Measurements from ENCODE around the gene CD82.
A peak's percentile ranks its signal among the peaks of the same experiment; 100 is the strongest.

CD82 gene

DNA sequence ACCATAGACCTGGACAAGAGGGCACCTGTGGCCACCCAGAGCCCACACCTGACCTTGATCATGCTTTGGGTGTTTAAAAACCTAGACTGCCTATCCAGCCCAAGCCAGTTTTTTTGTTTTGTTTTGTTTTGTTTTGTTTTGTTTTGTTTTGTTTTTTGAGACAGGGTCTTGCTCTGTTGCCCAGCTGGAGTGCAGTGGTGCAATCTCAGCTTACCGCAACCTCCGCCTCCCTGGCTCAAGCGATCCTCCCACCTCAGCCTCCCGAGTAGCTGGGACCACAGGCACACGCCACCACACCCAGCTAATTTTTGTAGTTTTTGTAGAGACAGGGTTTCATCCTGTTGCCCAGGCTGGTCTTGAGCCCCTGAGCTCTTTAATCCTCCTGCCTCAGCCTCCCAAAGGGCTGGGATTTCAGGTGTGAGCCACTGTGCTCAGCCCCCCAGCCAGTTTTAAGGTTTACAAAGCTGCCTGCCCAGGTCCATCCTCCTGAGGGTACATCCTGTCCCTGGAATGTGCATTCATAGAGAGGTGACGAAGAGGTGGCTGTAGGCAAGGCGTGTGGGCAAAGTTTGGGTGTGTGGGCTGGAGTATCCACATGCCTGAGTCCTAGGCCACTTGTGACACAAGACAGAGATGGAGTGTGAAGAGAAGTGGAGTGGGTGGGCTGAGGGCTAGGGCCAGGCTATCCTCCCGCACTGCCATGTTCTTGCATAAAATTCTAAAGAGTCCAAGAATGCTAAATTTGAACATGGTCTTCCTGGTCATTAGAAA is 3.3 kb upstream of the CD82 start:
- DNase-seq = no peak

DNA sequence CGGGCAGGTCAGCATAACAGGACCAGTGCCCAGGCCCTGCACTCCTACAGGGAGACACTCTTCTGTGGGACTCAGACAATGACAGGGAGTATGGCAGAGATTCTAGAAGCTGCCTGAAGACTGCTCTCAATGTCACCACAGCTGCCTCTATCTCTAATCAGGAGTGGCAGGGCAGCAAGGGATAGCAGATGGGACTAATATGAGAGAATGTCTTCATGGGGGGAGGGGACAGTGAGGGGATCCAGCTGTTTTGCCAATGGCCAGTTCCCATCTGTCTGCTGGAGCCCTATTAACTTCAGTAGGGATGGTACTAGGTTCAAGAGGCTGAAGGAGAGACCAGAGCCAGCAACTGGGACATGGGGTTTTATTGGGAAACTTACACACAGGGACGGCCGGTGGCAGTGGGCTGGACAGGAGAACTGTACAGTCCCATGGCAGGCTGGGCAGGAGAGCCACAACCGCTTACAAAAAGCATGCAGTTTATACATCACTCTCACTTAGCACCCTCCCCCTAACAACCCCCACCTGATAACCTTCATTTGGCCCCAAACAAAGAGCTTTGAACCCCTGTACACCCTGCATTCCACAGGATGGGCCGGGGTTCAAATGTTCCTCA is 2.5 kb upstream of the CD82 start:
- no peak for DNase-seq

DNA sequence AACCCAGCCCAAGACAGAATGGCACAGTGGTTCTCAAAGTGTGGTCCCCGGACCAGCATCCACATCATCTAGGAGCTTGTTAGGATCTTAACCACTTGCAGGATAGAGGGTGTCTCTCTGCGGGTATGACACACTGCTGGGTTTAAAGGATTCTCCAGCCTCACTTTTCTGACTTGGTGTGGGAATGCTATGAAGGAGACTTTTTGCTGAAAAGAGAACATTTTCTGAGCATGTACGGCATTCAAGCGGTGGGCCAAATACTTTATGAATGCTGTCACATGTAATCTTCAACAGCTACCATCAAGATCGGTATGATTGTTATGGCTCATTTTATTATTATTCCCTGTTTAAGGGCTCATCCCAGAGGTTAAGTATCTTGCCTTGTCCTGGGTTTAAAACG is 1.8 kb upstream of the CD82 start:
- no peak for DNase-seq

DNA sequence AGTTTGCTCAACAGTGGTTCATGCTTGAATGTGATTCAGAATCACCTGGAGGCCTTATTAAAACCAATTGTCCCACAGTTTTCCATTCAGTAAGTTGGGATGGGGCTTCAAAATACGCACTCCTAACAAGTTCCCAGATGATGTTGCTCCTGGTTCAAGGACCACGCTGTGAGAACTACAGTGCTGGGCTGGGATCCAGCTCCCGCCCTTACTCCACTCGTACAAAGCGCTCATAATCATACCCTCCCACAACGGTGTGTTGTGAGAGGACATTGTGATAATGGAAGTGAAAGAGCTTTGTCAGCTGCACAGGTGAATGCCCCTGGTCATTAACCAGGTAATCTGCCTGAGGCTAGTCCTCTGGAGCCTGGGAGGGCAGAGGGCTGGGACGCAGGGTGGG is 1.3 kb upstream of the CD82 start:
- DNase-seq = no peak

DNA sequence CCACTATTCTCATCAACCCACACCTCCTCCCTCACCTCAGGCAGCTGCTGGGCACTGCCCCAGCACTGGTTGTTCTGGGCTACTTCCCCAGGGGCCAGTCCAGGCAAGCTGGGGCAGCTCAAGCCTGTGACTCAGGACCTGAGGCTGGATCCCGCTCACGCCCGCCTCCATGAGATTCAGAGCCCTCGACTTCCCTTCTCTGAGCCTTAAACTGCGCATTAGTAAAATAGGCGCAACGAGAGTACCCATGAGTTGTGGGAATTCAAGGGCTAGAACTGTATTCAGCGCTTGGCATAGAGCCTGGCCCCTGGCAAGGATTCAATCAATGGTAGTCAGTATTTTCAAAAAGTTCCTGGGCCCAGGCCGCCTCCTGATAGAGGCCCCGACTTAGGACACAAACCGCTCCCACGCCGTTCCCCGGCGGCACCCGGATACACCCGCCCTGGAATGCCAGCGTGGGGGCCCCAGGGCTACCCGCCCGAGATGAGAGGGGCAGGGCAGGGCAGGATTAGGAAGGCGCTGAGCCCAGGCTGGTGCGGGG is 723 bp upstream of the CD82 start:
- no peak for DNase-seq

DNA sequence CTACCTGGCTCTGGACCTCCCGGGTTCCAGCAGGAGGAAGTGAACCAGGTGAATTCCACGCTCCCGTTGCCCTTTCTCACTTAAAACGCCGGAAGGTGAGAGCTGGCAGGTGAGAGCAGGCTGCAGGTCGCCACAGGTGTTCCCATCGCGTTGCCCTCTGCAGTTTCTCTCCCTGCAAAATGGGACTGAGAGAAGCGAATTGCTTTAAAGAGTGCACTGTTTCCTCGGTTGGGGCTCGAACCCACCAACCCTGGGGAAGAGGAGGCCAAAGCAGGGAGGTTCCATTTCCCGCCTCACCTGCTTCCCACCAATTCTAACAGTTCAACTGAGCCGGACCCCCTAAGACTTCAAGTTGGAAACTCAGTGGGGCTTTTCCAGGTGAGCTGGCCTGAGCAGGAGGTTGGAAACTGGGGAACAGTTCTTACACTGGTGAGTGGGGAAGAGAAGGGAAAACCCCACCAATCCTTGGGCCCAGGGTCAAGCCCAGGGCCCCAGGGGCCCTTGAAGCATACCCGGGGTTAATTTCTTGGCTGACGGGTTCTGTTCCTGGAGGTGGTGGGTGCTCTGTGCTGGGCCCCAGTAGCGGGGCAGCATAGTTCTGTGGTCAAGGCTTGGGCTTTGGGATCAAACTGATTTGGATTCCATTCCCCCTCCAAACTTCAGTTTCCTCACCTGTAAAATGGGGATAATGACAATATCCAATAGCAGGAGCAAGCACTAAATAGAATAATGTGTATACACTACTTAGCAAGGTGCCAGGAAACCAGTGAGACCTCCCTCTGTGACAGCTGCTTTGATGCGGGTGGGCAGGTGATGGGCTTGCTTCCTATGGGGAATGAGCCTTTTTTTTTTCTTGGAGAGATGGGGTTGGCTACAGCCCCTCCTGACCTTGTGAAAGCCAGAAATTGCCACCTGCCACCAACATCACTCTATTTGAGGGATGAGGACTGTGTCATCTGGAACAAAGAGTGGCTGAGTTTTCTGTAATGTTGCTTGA is 788 bp downstream of the CD82 start:
- DNase-seq = no peak

DNA sequence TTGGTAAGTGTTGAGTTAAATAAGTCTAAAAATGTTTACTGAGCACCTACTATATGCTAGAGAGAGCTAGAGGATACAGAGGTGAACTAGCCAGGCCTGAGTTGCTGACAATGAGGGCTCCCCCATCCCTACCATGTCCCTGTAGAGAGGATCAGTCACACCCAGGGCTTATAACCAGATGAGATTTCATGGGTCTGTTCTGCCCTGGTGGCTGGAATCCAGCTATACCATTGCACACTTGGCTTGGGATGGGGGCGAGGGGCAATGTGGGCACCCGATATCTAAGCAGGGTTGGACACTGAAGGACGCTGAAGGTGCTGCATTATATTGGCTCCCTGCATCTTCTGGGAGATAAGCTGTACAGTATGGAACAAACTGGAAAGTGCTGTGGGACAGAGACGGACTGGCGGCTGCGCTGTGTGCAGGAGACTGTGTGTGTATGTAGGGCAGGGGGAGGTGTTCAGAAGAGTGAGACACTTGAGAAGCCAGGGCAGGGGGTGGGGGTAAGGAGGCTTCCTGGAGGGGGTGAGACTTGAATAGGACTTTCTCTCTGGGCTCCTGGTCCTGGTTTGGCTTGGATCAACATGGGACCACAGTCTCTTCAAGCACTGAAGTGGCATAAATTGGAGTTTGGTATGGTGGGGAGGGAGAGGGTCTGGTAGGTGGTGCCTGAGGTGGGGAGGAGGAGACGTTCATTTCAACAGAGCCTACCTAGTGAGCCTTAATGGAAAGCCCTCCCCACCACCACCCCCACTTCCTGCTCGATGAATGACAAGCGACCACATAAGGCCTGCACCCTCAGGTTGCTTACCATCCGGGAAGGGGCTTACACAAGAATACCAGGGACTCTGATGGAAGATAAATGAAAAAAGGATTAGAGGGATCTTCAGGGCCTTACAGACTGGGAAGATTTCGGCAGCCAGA is 1.8 kb downstream of the CD82 start:
- no peak for DNase-seq

DNA sequence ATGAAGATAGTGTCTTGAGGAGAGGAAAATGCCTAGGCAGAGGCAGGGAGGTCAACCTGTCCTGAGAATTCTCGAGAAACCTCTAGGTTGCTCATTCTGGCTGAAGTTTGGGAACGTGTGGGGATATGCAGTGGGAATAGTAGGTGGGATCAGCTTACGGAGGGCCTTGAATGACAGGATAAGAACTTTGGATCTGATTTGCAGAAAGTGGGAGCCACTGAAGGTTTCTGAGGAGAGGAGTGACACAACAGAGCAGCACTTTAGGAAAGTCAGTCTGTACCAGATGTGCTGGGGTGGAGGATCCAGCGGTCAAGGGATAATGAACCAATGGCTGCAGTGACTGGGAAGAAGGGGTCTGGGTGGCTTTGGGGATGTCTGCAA is 2.4 kb downstream of the CD82 start:
- DNase-seq = no peak

DNA sequence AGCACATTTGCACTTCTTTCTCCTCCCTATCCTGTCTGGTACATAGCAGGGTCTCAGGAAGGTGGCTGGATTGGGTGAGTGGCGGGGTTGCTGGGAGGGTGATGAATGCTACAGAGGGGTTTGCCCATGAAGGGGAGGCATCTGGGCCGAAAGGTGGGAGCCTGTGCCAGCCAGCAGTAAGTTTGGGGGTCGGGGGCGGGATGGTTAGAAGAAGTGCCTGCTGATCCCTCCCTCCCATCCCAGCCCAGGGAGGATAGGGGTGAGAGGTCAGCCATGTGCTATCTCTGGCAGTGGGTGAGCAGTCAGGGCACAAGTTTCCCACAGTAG is 2.8 kb downstream of the CD82 start:
- no peak for DNase-seq

DNA sequence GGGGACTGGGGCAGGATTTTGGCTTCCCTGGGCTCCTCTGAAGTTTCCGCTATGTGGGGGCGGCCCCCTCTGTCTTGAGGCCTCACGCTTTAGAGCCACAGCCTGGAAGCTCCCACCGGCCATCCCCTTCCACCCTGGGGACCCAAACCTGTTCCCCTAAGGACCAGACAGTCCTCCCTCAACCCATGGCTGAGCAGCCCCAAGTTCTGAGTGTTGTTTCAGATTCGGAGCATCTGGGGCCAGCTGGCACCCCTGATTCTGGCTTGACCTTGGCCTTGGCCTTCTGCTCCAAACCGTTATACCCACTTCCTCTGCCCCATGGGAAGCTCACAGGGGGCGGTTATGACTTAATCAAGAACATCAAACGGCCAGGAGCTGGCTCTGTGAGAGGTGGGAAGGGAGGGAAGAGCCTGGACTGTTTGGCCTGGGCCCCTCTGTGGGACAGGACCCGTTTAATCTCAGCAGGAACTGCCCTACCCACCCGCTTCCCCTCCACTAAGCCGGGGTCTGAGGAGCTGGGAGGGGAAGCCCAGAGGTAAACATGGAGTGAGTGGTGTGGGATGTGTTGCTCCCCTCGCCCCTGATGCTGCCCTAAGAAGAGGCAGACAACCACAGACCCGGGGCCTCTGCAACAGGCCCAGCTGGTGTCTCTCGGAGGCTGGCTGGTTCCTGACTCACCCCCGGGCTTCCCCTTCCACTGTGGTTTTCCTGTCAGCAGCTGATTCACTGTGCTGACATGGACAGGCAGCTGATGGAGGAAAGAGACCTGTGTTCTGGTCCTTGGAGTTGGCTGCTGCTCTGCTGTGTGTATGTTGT is 3.4 kb downstream of the CD82 start:
- peak; percentile 86 for DNase-seq

DNA sequence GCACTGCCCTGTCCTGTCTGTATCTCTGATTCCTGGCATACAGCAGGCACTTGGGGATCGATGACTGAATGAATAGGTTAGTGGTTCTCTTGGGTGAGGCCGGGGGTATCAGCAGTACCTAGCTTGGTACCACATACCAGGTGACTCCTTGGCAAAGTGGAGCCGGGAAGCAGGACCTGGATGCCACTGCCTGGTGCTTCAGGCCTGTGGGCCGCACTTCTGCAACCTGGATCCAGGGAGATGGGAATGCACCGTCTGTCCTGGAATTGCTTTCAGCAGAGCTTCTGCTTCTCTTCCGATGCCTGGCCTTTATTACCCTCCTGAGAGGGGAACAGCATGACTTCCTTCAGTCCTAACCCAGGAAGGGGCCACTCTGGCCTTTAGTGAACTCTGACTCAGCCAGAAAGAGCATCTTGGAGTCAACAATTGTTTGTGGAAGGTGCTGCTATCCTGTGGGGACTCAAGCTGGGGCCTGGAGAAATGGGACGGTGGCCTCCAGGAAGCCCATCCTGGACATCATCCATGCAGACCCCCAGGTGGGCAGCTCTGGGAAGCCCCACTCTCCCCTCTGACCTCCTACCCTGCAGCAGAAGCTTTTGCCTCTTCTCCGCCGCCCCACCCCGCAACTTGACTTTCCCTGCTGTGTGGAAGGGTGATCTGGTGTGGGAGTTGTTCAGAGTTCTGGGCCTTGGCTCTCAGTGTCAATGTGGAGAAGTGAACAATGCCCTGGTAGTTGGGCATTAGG is 5.1 kb downstream of the CD82 start:
- no peak for DNase-seq

DNA sequence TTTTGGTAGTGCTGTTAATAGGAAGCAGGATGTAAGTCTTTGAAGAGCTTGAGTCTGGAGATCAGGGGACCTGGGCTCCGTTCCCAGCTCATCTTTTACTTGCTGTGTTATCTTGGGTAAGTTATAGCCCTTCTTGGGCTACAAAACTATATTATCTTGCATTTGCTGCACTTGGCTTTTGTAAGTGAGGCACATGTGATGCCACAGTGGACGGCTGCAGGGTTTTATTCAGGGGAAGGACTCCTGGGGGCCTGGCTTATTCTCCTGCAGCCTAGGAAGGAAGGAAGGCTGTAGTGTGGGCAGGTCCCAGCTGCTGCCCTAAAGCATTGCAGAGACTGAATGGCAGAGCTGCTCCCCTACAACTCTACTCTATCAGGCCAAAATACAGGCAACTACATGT is 6.4 kb downstream of the CD82 start:
- no peak for DNase-seq

DNA sequence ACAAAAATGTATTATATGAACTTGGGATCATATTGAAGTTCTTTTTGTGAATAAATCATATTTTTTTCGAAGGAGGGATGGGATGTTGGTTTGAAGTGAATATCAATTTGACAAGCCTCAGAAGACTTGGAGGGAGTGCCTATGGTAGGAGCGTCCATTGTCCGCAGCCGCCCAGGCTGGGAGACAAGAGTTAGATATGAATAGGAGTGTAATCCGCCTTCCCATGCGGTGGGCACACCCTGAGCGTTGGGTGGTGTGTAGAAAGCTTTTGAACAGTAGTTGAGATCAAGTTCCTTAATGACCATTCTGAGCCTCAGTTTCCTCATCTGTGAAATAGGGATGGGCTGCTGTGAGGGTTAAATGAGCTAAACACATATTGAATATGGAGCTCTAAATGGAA is 7.0 kb downstream of the CD82 start:
- no peak for DNase-seq

DNA sequence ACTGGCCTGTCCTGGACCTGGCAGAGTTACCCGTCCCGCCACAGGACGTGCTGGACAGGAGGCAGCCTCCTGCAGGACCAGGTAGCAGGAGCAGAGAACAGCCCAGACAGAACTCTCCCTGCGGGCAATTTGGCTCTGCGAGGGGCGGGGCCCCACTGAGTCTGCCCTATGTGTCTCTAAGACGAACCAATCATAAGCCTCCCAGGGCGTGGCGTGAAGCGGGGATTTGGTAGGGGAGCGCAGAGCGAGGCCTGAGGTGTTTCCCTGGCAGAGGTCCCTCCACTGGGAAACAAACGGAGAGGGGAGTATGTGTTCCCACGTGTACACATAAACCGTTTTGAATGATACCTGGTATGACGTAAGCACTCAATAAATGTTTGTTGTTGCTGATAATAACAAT is 7.4 kb downstream of the CD82 start:
- DNase-seq = no peak

DNA sequence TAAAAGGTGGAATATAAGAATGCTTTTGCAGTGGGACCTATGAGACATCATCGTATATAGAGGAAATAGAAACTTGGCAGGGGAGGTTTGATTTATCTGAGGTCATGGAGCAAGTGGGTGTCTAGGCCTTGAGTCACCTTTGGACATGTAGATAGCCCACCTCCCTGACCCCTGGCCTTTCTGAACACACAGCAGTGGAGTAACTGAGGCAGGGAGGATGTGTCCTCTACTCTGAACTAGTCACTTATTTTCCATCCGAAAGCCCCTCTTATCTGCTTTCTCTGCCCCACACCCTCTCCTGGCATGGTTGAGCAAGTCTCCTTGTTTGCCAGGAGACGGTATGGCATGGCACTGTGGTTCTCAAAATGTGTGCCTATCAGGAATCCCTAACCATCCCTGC is 7.9 kb downstream of the CD82 start:
- DNase-seq = no peak

DNA sequence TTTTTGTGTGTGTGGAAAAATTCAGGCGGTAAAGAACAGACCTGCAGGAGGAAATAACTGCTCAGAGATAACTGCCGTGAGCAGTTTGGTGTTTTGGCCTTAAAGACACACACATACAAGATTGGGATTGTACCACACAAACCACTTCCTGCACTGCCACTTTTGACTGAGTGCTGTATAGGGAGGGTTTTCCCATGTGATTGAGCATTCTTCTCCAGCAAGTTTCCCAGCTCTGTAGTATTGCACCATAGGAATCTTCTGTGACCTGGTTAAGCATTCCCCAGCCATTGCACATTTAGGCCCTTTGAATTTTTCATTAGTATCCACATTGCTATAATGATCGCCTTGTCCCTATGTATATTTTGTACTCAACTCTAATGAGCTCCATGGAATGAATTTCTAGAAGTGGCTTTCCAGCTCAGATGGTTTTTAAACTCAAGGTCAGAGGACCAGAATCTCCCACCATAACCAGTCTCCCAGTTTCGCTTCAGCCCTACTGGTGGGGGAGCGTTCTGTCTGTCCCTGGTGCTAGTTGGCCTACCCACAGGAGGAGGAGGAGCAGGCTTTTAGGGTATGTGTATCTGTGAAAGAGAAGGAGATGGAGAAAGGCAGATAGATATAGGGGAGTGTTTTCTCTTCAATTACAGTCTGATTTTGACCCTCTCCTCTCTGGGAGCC is 9.3 kb downstream of the CD82 start:
- no peak for DNase-seq

DNA sequence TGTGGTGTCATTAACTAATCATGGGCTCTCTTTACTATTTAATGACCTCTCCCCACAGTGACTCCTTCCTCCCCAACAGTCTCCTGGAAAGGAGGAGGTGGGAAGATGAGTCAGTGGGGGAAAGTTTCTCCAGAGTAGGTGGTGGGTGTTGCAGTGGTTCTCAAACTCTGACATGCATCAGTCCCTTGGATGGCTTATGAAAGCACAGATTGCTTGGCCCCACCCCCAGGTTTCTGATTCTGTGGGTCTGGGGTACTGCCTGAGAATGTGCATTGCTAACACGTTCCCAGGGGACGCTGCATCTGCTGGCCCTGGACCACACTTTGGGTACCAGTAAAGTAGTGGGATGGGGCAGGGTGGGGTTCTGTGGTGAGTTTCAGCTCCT is 9.8 kb downstream of the CD82 start:
- no peak for DNase-seq

DNA sequence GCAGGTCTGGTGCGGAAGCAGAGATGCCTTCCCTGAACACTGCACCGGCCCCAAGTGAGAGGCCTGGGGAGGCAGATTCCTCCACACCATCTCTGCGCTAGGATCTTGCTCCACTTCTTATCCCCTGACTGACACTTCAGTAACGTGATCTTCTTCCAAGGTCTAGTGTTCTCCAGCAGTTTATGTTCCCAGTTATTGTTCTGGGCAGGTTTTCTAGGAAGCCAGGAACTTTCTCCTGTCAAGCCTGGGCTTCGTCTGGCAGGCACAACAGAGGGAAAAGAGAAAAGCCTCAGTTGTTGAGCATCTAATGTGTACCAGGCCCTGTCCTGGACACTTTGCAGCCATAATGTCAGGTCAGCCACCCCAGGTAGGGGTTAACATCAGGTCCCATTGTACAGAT is 10.5 kb downstream of the CD82 start:
- no peak for DNase-seq

DNA sequence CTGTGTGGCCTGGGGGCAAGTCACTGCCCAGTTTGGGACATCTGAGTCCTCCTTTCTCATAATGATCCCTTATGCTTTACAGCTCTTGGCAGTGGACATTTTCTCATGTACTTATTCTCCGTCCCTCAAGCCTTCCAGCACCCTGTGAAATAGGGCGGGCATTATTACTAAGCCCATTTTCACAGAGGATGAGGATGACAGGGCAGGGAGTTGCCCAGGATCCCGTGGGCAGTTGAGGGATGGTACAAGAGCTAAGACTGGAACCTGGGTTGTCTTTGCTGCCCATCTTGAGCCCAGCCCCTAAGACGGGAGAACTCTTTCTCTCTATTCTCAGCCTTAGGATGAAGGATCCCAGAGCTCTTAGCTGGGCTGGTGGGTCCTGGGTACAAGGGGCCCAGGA is 11.2 kb downstream of the CD82 start:
- no peak for DNase-seq

DNA sequence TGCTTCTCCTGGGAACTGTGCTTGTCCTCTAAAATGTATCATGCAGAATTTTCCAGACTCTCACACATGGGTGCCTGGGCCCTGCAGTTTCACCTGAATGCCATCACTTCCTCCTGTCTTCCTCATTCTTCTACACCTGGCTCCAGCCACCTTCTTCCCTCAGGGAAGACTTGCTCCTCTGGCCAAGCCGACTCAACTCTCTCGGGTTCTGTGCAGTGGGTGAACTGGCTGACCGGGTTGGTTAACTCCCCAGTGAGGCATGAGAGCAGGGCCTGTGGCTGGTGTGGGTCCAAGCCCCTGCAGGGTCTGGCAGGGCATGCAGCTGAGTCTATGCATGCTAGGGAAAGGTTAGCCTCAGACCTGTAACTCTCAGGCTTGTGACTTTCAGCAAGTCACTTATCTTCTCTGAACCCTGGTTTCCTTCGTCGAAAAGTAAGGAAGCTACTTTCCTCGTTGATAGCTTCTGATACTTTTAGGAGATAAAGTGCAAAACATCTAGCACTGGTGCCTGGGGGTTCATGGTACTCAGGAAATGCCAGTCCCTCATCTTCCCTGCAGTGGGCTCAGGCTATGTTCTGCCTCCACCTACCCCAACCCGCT is 11.9 kb downstream of the CD82 start:
- DNase-seq = no peak
